ENCODE data around the gene PPP1R7.
A peak's percentile ranks its signal among the peaks of the same experiment; 100 is the strongest.
"Not testable (repeated sequence)": the region's sequence is repeated elsewhere in the genome, so short reads cannot be mapped to it uniquely, and the experiment has no call there.

PPP1R7 gene

GRCh38 chr2:241149925-241150659, at the start of gene PPP1R7:
Gene PPP1R7 (plus strand): TSS chr2:241150467. CDS start chr2:241150496, 29 bp downstream.
- Histone ChIP-seq H3K9me3 (ENCODE audit: control insufficient read depth, insufficient read depth, low read depth, low read length) (no peaks in the 10 kb centered on the region), H3K27ac (ENCODE audit: low read depth, low read length) (no peak within 1 kb of the TSS), H3K9ac (ENCODE audit: low read length) (peak within 1 kb of the TSS; percentile 67), H3K4me1 (ENCODE audit: control insufficient read depth, insufficient read depth, low read length) (peaks cover 17% of the 10 kb centered on the region), H3K36me3 (ENCODE audit: control insufficient read depth, insufficient read depth, low read length) (peaks cover 3% of the 10 kb centered on the region; the same call in 1 of the 2 replicates), H3K27me3 (ENCODE audit: control insufficient read depth, insufficient read depth, low read length) (peaks cover 2% of the 10 kb centered on the region; the same call in 1 of the 2 replicates), H3K4me3 (ENCODE audit: low read depth, low read length) (peak within 1 kb of the TSS; percentile 75)

- no peaks in the 10 kb centered on the region for H3K9me3 ChIP-seq (ENCODE audit: control insufficient read depth, insufficient read depth, low read depth, low read length)
- H3K4me1 ChIP-seq (ENCODE audit: control insufficient read depth, insufficient read depth, low read length): no peaks in the 10 kb centered on the region
- H3K36me3 ChIP-seq (ENCODE audit: control insufficient read depth, insufficient read depth, low read length): peaks cover 34% of the 10 kb centered on the region
- peak within 1 kb of the TSS; percentile 89 for H3K9ac ChIP-seq (ENCODE audit: low read length)
- H3K4me3 ChIP-seq (ENCODE audit: low read depth, low read length): peak within 1 kb of the TSS; percentile 96
- H3K27ac ChIP-seq (ENCODE audit: low read depth, low read length): peak within 1 kb of the TSS; percentile 84
- no peaks in the 10 kb centered on the region for H3K27me3 ChIP-seq (ENCODE audit: control insufficient read depth, insufficient read depth, low read length)
Observed at GRCh38 chr2:241102239-241102803, 47.9 kb upstream of the PPP1R7 start, which contains the start of gene MTERF4. Gene MTERF4 (minus strand): TSS chr2:241102287. CDS start chr2:241102273, 14 bp downstream.

GRCh38 chr2:241103176-241103595, 47.1 kb upstream of the PPP1R7 start:
- no peaks in the 10 kb centered on the region for H3K4me1 ChIP-seq (ENCODE audit: control insufficient read depth, insufficient read depth, low read length)
- H3K9ac ChIP-seq (ENCODE audit: low read length): no peak overlapping the region
- no peak overlapping the region for H3K27ac ChIP-seq (ENCODE audit: low read depth, low read length)
- H3K27me3 ChIP-seq (ENCODE audit: control insufficient read depth, insufficient read depth, low read length): no peaks in the 10 kb centered on the region
- H3K9me3 ChIP-seq (ENCODE audit: control insufficient read depth, insufficient read depth, low read depth, low read length): no peaks in the 10 kb centered on the region
- peak overlapping the region; percentile 96 for H3K4me3 ChIP-seq (ENCODE audit: low read depth, low read length)
- H3K36me3 ChIP-seq (ENCODE audit: control insufficient read depth, insufficient read depth, low read length): peaks cover 36% of the 10 kb centered on the region

- H3K27me3 ChIP-seq (ENCODE audit: control insufficient read depth, insufficient read depth, low read length); H3K9ac ChIP-seq (ENCODE audit: low read length); H3K9me3 ChIP-seq (ENCODE audit: control insufficient read depth, insufficient read depth, low read depth, low read length); H3K27ac ChIP-seq (ENCODE audit: low read depth, low read length); H3K4me1 ChIP-seq (ENCODE audit: control insufficient read depth, insufficient read depth, low read length); H3K4me3 ChIP-seq (ENCODE audit: low read depth, low read length): not testable (repeated sequence)
- peaks cover 32% of the 10 kb centered on the region for H3K36me3 ChIP-seq (ENCODE audit: control insufficient read depth, insufficient read depth, low read length)
Observed at GRCh38 chr2:241104611-241105010, 45.7 kb upstream of the PPP1R7 start.

- Histone ChIP-seq H3K9ac (ENCODE audit: low read length) (no peak overlapping the region), H3K27me3 (ENCODE audit: control insufficient read depth, insufficient read depth, low read length) (no peaks in the 10 kb centered on the region), H3K36me3 (ENCODE audit: control insufficient read depth, insufficient read depth, low read length) (peaks cover 27% of the 10 kb centered on the region), H3K4me1 (ENCODE audit: control insufficient read depth, insufficient read depth, low read length) (no peaks in the 10 kb centered on the region), H3K4me3 (ENCODE audit: low read depth, low read length) (no peak overlapping the region), H3K9me3 (ENCODE audit: control insufficient read depth, insufficient read depth, low read depth, low read length) (no peaks in the 10 kb centered on the region), H3K27ac (ENCODE audit: low read depth, low read length) (no peak overlapping the region)
Observed at GRCh38 chr2:241105641-241106040, 44.6 kb upstream of the PPP1R7 start.

- Histone ChIP-seq H3K4me1 (ENCODE audit: control insufficient read depth, insufficient read depth, low read length) (no peaks in the 10 kb centered on the region), H3K36me3 (ENCODE audit: control insufficient read depth, insufficient read depth, low read length) (peaks cover 36% of the 10 kb centered on the region), H3K4me3 (ENCODE audit: low read depth, low read length) (no peak overlapping the region), H3K27me3 (ENCODE audit: control insufficient read depth, insufficient read depth, low read length) (no peaks in the 10 kb centered on the region), H3K9me3 (ENCODE audit: control insufficient read depth, insufficient read depth, low read depth, low read length) (no peaks in the 10 kb centered on the region), H3K27ac (ENCODE audit: low read depth, low read length) (no peak overlapping the region), H3K9ac (ENCODE audit: low read length) (no peak overlapping the region)
Observed at GRCh38 chr2:241107031-241107783, 43.1 kb upstream of the PPP1R7 start.

- peaks cover 47% of the 10 kb centered on the region for H3K36me3 ChIP-seq (ENCODE audit: control insufficient read depth, insufficient read depth, low read length)
- H3K9ac ChIP-seq (ENCODE audit: low read length): no peak overlapping the region
- no peaks in the 10 kb centered on the region for H3K9me3 ChIP-seq (ENCODE audit: control insufficient read depth, insufficient read depth, low read depth, low read length)
- no peak overlapping the region for H3K4me3 ChIP-seq (ENCODE audit: low read depth, low read length)
- H3K27ac ChIP-seq (ENCODE audit: low read depth, low read length): no peak overlapping the region
- no peaks in the 10 kb centered on the region for H3K27me3 ChIP-seq (ENCODE audit: control insufficient read depth, insufficient read depth, low read length)
- no peaks in the 10 kb centered on the region for H3K4me1 ChIP-seq (ENCODE audit: control insufficient read depth, insufficient read depth, low read length)
Observed at GRCh38 chr2:241108271-241109209, 41.7 kb upstream of the PPP1R7 start.

GRCh38 chr2:241109210-241110088, 40.8 kb upstream of the PPP1R7 start:
- no peak overlapping the region for H3K4me3 ChIP-seq (ENCODE audit: low read depth, low read length)
- H3K4me1 ChIP-seq (ENCODE audit: control insufficient read depth, insufficient read depth, low read length): no peaks in the 10 kb centered on the region
- H3K27me3 ChIP-seq (ENCODE audit: control insufficient read depth, insufficient read depth, low read length): no peaks in the 10 kb centered on the region
- no peak overlapping the region for H3K9ac ChIP-seq (ENCODE audit: low read length)
- no peak overlapping the region for H3K27ac ChIP-seq (ENCODE audit: low read depth, low read length)
- H3K9me3 ChIP-seq (ENCODE audit: control insufficient read depth, insufficient read depth, low read depth, low read length): no peaks in the 10 kb centered on the region
- peaks cover 56% of the 10 kb centered on the region for H3K36me3 ChIP-seq (ENCODE audit: control insufficient read depth, insufficient read depth, low read length)

GRCh38 chr2:241110089-241110606, 40.1 kb upstream of the PPP1R7 start:
- Histone ChIP-seq H3K27ac (ENCODE audit: low read depth, low read length) (no peak overlapping the region), H3K9me3 (ENCODE audit: control insufficient read depth, insufficient read depth, low read depth, low read length) (no peaks in the 10 kb centered on the region), H3K4me1 (ENCODE audit: control insufficient read depth, insufficient read depth, low read length) (no peaks in the 10 kb centered on the region), H3K9ac (ENCODE audit: low read length) (no peak overlapping the region), H3K36me3 (ENCODE audit: control insufficient read depth, insufficient read depth, low read length) (peaks cover 63% of the 10 kb centered on the region), H3K27me3 (ENCODE audit: control insufficient read depth, insufficient read depth, low read length) (no peaks in the 10 kb centered on the region), H3K4me3 (ENCODE audit: low read depth, low read length) (no peak overlapping the region)

All from HUES6 (cell line).